ENCODE results near the gene KATNA1.

The KATNA1 gene

DNA sequence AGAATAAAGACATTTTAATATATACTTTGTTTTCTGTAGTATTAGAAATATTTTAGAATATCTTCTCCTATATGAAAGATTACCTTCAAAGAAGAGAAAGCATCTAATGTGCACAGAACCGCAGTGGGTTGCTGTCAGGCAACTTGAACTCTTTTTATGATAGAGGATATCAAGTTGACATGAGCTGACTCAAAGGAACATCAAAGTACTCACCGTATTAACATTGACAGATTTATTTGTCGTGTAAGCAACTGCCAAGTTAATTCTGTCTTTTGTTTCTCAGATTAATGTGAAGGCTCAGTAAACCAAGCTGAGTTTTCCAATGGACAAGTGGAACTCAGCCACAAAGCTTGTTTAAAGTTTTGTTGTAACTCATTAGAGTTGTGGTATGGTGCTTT lies 84.6 kb downstream of the KATNA1 start:
- no peak for DNase-seq (ENCODE audit: low read depth)
- TF ChIP-seq, protein P1, sequence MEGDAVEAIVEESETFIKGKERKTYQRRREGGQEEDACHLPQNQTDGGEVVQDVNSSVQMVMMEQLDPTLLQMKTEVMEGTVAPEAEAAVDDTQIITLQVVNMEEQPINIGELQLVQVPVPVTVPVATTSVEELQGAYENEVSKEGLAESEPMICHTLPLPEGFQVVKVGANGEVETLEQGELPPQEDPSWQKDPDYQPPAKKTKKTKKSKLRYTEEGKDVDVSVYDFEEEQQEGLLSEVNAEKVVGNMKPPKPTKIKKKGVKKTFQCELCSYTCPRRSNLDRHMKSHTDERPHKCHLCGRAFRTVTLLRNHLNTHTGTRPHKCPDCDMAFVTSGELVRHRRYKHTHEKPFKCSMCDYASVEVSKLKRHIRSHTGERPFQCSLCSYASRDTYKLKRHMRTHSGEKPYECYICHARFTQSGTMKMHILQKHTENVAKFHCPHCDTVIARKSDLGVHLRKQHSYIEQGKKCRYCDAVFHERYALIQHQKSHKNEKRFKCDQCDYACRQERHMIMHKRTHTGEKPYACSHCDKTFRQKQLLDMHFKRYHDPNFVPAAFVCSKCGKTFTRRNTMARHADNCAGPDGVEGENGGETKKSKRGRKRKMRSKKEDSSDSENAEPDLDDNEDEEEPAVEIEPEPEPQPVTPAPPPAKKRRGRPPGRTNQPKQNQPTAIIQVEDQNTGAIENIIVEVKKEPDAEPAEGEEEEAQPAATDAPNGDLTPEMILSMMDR (conservative IDR thresholded peaks at IDR 0.05; ENCODE audit: control insufficient read depth, insufficient read depth, low read depth, low read length), result no peak
- H3K4me3 ChIP-seq (ENCODE audit: control insufficient read depth, low read depth, low read length), result no peak overlapping the region

DNA sequence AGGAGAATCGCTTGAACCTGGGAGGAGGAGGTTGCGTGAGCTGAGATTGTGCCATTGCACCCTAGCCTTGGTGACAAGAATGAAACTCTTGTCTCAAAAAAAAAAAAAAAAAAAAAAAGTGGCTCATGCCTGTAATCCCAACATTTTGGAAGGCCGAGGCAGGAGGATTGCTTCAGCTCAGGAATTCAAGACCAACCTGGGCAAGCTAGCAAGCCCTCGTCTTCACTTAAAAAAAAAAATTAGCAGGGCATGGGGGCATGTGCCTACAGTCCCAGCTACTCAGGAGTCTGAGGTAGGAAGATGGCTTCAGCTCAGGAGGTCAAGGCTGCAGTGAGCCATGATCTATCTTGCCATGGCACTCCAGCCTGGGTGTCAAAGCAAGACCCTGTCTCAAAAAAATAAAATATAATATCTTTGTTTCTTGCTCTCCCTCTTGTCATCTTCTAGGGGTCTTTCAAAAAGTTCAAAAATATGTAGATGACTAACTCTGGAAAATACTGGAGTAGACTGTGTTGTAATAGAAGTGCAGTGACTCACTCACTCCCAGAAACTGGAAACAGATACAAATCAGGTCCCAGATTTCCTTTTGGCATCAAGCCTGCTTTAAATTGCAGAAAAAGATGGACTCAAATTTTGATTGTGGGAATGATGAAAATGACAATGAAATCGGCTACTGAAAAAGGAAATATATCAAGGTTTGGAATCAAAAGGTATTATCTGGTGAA lies 85.1 kb downstream of the KATNA1 start:
- TF ChIP-seq, protein P1 (conservative IDR thresholded peaks at IDR 0.05; ENCODE audit: control insufficient read depth, insufficient read depth, low read depth, low read length), result no peak
- DNase-seq (ENCODE audit: low read depth), result peak; percentile 90
- no peak overlapping the region for H3K4me3 ChIP-seq (ENCODE audit: control insufficient read depth, low read depth, low read length)

DNA sequence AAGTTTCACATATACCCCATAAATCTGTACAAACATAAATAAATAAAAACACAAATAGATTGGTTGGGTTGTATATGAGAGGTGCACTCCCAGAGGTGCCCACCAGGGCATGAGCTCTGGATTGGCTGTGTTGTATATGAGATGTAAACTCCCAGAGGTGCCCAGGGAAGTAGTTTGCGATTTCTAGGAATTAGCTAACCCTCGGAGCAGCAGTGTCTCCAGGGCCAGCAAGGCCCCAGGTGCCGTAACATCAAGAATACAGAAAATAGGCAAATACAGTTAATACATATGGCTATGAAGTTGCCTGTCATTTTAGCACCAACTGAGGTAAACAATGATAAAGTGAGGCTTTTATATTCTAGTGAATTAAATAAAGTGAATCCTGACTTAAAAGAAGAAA lies 87.8 kb downstream of the KATNA1 start:
- TF ChIP-seq, protein P1 (conservative IDR thresholded peaks at IDR 0.05; ENCODE audit: control insufficient read depth, insufficient read depth, low read depth, low read length), result peak; percentile 57
- no peak overlapping the region for H3K4me3 ChIP-seq (ENCODE audit: control insufficient read depth, low read depth, low read length)
- no peak for DNase-seq (ENCODE audit: low read depth)

DNA sequence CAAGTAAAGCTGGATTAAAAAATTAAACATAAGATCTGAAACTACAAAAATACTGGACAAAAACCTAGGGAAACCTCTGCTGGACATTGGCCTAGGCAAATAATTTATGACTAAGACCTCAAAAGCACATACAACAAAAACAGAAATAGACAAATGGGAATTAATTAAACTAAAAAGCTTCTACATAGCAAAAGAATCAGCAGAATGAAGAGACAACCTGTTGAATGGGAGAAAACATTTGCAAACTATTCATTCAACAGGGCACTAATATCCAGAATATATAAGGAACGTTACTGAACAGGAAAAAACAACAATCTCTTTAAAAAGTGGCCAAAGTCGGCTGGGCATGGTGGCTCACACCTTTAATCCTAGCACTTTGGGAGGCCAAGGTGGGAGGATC lies 89.1 kb downstream of the KATNA1 start:
- TF ChIP-seq, protein P1 (conservative IDR thresholded peaks at IDR 0.05; ENCODE audit: control insufficient read depth, insufficient read depth, low read depth, low read length), result no peak
- no peak for DNase-seq (ENCODE audit: low read depth)
- H3K4me3 ChIP-seq (ENCODE audit: control insufficient read depth, low read depth, low read length), result no peak overlapping the region

DNA sequence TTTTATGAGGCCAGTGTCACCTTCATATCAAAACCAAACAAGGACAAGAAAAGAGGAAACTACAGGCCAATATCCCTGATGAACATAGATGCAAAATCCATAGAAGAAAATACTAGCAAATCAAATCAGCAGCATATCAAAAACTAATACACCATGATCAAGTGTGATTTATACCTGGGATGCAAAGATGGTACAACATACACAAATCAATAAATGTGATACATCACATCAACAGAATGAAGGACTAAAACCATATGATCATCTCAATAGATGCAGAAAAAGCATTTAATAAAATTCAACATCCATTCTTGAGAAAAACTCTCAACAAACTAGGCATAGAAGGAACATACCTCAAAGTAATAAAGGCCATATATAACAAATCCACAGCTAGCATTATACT lies 90.5 kb downstream of the KATNA1 start:
- TF ChIP-seq, protein P1 (conservative IDR thresholded peaks at IDR 0.05; ENCODE audit: control insufficient read depth, insufficient read depth, low read depth, low read length), result no peak
- no peak for DNase-seq (ENCODE audit: low read depth)
- H3K4me3 ChIP-seq (ENCODE audit: control insufficient read depth, low read depth, low read length), result no peak overlapping the region

DNA sequence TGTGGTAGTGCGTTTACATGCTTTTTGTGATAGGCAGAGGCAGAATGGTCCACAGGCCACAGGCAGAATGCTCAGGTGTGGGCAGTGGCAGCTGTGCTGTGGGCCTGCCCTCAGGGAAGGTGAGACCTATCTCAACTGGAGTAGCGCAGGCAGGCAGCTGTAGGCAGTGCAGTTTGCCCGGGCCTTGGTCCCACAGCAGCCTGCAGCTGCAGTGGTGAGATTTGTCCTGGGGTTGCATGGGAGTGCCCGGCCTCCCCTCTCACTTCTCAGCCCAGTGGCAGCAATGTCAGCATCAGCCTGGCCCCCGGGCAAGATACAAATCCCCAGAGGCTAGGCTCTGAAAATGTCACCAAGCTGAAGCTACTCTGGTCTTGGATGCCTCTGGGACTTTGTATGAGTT lies 96.6 kb downstream of the KATNA1 start:
- no peak for DNase-seq (ENCODE audit: low read depth)
- H3K4me3 ChIP-seq (ENCODE audit: control insufficient read depth, low read depth, low read length), result no peak overlapping the region
- TF ChIP-seq, protein P1 (conservative IDR thresholded peaks at IDR 0.05; ENCODE audit: control insufficient read depth, insufficient read depth, low read depth, low read length), result no peak
